ENCODE results near the gene IQSEC1. TPM values are rescaled to one million over a fixed set of nuclear protein-coding genes. Genes with fewer than 3 reads are reported as not detected.

IQSEC1 gene
- total and polyA plus RNA-seq, 2 donors (not counting 1 experiment from before 2014, with no cell fraction given), result 96.7 to 222 TPM

- POLR2A ChIA-PET, result no interaction called here
- peaks cover 98% of the 10 kb centered on the region for H3K4me1 Mint-ChIP-seq
Measured at GRCh38 chr3:12957824-12958792, 115.1 kb downstream of the IQSEC1 start.

More at GRCh38 chr3:12957824-12958792, 115.1 kb downstream of the IQSEC1 start:
- Mint-ChIP-seq H3K4me3 (peak overlapping the region; percentile 61), H3K9me3 (ENCODE audit: insufficient read depth) (no peaks in the 10 kb centered on the region), H3K27me3 (no peaks in the 10 kb centered on the region), H3K27ac (peak overlapping the region; percentile 79)
- whole genome bisulfite sequencing (ENCODE audit: insufficient coverage), result 97% methylated on average over 8 of the region's 13 CpGs
- peak overlapping the region in 1 of 2 donors; percentile 81 for H3K27ac ChIP-seq (ENCODE audit: low read length in 2 of 2)
- no peak overlapping the region for H2AFZ ChIP-seq (ENCODE audit: insufficient read depth, low read depth, low read length, poor library complexity, severe bottlenecking)
- H3K79me2 ChIP-seq (ENCODE audit: control insufficient read depth, insufficient read depth, low read length), result peaks cover 100% of the 10 kb centered on the region
- H3K27me3 ChIP-seq (replicated peaks in 1 of 4; ENCODE audit: control extremely low read depth in 1 of 4, control insufficient read depth in 3 of 4, insufficient read depth in 4 of 4, low read length in 3 of 4), result no peaks in the 10 kb centered on the region
- peaks cover 83 to 99% of the 10 kb centered on the region in 2 donors for H3K4me1 ChIP-seq (ENCODE audit: control insufficient read depth in 2 of 2, insufficient read depth in 2 of 2, low read length in 2 of 2)
- DNase-seq (no peak), ATAC-seq (ENCODE audit: low read depth) (no peak)
- peaks cover 0 to 75% of the 10 kb centered on the region in 2 experiments for H3K36me3 ChIP-seq (replicated peaks in 1 of 2; ENCODE audit: control extremely low read depth in 1 of 2, control insufficient read depth in 1 of 2, extremely low read depth in 1 of 2, insufficient read depth in 2 of 2, low read length in 1 of 2)
- intact Hi-C loops (cut with micrococcal nuclease), result no loop called here
- H3K9me3 ChIP-seq (ENCODE audit: control extremely low read depth in 1 of 3, control insufficient read depth in 2 of 3, insufficient read depth in 1 of 3, low read length in 2 of 3), result no peaks in the 10 kb centered on the region
- no peak overlapping the region for H3K4me3 ChIP-seq (ENCODE audit: control extremely low read depth in 1 of 5, extremely low read depth in 1 of 5, insufficient read depth in 1 of 5, low read depth in 2 of 5, low read length in 4 of 5)
- H3K9ac ChIP-seq (ENCODE audit: low read length), result no peak overlapping the region
- peak overlapping the region; percentile 78 for H3K4me2 ChIP-seq (replicated peaks; ENCODE audit: low read depth, low read length, poor library complexity, severe bottlenecking)
- CTCF ChIA-PET, result interaction anchor here (0.8 to 2.0 kb wide), 4 partner anchors 21 to 134 kb away, joined by 3 to 6 read pairs (median 4); no protein-coding TSS in a partner anchor
- peaks cover 100% of the 10 kb centered on the region for H4K20me1 ChIP-seq (ENCODE audit: control insufficient read depth, insufficient read depth, low read length, poor library complexity, severe bottlenecking)
- no peak for TF ChIP-seq CTCF (IDR thresholded peaks at IDR 0.05)
- TF ChIP-seq EZH2 (IDR thresholded peaks at IDR 0.05; ENCODE audit: borderline replicate concordance, insufficient read depth, low read depth, low read length, poor library complexity, severe bottlenecking), result no peak
